ENCODE data around the gene RBM28. TPM values are rescaled to one million over a fixed set of nuclear protein-coding genes. Genes with fewer than 3 reads are reported as not detected.
A peak's percentile ranks its signal among the peaks of the same experiment; 100 is the strongest.

Gene RBM28
- 73.1 and 73.7 TPM in 2 replicates for total RNA-seq
- long read RNA-seq, full-length matches to known transcripts: 23 of 60 reads
- long read RNA-seq, partial matches to known transcripts: 19 of 60 reads
- long read RNA-seq, other reads (novel, unspliced or antisense): 18 of 60 reads

- peak within 1 kb of the TSS; percentile 97 for H3K4me3 Mint-ChIP-seq
- H3K4me1 Mint-ChIP-seq: peaks cover 30% of the 10 kb centered on the region
- no peak for TF ChIP-seq CTCF (conservative IDR thresholded peaks at IDR 0.05)
- peak within 1 kb of the TSS; percentile 98 for H3K27ac Mint-ChIP-seq (ENCODE audit: unreplicated experiment)
- peak; percentile 89 for DNase-seq (ENCODE audit: low read depth, low spot score)
- H3K9me3 Mint-ChIP-seq: no peaks in the 10 kb centered on the region
- peaks cover 4% of the 10 kb centered on the region for H3K27me3 Mint-ChIP-seq (ENCODE audit: low read depth)
- no peaks in the 10 kb centered on the region for H3K36me3 Mint-ChIP-seq (ENCODE audit: low read depth)
Observed at GRCh38 chr7:128343554-128344430, at the start of gene RBM28. Gene RBM28 (minus strand): TSS chr7:128343908. CDS start chr7:128343793, 115 bp downstream.

- no peaks in the 10 kb centered on the region for H3K27me3 Mint-ChIP-seq (ENCODE audit: low read depth)
- no peak for DNase-seq (ENCODE audit: low read depth, low spot score)
- peaks cover 13% of the 10 kb centered on the region for H3K4me1 Mint-ChIP-seq
- no peaks in the 10 kb centered on the region for H3K36me3 Mint-ChIP-seq (ENCODE audit: low read depth)
- no peak overlapping the region for H3K27ac Mint-ChIP-seq (ENCODE audit: unreplicated experiment)
- no peak overlapping the region for H3K4me3 Mint-ChIP-seq
- no peak for TF ChIP-seq CTCF (conservative IDR thresholded peaks at IDR 0.05)
- no peaks in the 10 kb centered on the region for H3K9me3 Mint-ChIP-seq
Observed at GRCh38 chr7:128392446-128393327, 49.0 kb upstream of the RBM28 start.

GRCh38 chr7:128391805-128392204 is 48.1 kb upstream of the RBM28 start:
- no peaks in the 10 kb centered on the region for H3K27me3 Mint-ChIP-seq (ENCODE audit: low read depth)
- no peak overlapping the region for H3K27ac Mint-ChIP-seq (ENCODE audit: unreplicated experiment)

GRCh38 chr7:128390871-128391565 is 47.3 kb upstream of the RBM28 start:
- Mint-ChIP-seq H3K9me3 (no peaks in the 10 kb centered on the region), H3K27me3 (ENCODE audit: low read depth) (no peaks in the 10 kb centered on the region)

More at GRCh38 chr7:128391805-128392204, 48.1 kb upstream of the RBM28 start:
- H3K36me3 Mint-ChIP-seq (ENCODE audit: low read depth): no peaks in the 10 kb centered on the region
- DNase-seq (ENCODE audit: low read depth, low spot score): no peak
- H3K4me1 Mint-ChIP-seq: peaks cover 22% of the 10 kb centered on the region
- H3K9me3 Mint-ChIP-seq: no peaks in the 10 kb centered on the region
- no peak for TF ChIP-seq CTCF (conservative IDR thresholded peaks at IDR 0.05)
- no peak overlapping the region for H3K4me3 Mint-ChIP-seq

More at GRCh38 chr7:128390871-128391565, 47.3 kb upstream of the RBM28 start:
- no peak overlapping the region for H3K4me3 Mint-ChIP-seq
- H3K27ac Mint-ChIP-seq (ENCODE audit: unreplicated experiment): no peak overlapping the region
- no peak for TF ChIP-seq CTCF (conservative IDR thresholded peaks at IDR 0.05)
- H3K4me1 Mint-ChIP-seq: peaks cover 22% of the 10 kb centered on the region
- no peak for DNase-seq (ENCODE audit: low read depth, low spot score)
- H3K36me3 Mint-ChIP-seq (ENCODE audit: low read depth): no peaks in the 10 kb centered on the region
